ENCODE measurements around the gene UTP25. TPM values are rescaled to one million over a fixed set of nuclear protein-coding genes. Genes with fewer than 3 reads are reported as not detected.
A peak's percentile ranks its signal among the peaks of the same experiment; 100 is the strongest.

Gene UTP25
- polyA plus RNA-seq, 1 donor from 2014 or later: 6.1 TPM

DNA sequence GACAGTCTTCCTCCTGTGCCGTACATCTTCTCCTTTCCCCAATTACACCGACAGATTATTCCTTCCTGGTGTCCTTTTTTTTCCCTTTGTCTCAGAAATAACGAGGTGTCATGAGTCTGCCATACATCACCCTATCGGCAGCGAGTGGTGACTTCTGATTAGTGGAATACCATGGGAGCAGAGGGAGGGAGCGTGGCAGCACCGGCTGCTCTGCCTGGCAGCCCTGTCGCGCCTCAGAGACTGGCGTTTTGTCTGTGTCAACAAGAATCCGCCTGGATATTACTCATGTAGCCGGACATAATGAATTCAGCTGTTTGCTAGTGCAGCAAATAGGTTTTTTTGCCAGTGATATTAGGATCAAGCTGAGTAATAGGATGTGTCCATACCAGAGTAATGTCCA, 51.8 kb downstream of the UTP25 start:
- Histone ChIP-seq H3K9me2 (ENCODE audit: insufficient read depth, low read length) (no peaks in the 10 kb centered on the region), H3F3A (ENCODE audit: insufficient read depth, low read length, poor library complexity, severe bottlenecking) (peaks cover 9% of the 10 kb centered on the region), H3K9me3 (ENCODE audit: low read length) (no peaks in the 10 kb centered on the region), H3K36me3 (ENCODE audit: insufficient read depth, low read length) (no peaks in the 10 kb centered on the region), H2AFZ (ENCODE audit: low read depth, low read length) (no peak overlapping the region), H3K9ac (ENCODE audit: low read length) (peak overlapping the region; percentile 56), H4K20me1 (ENCODE audit: insufficient read depth) (no peaks in the 10 kb centered on the region), H3K27ac (ENCODE audit: low read length) (peak overlapping the region; percentile 85), H3K4me3 (ENCODE audit: low read length) (peak overlapping the region; percentile 54), H3K79me2 (replicated peaks; ENCODE audit: insufficient read depth, low read length) (no peaks in the 10 kb centered on the region), H3K27me3 (ENCODE audit: insufficient read depth, low read depth, low read length) (no peaks in the 10 kb centered on the region), H3K4me2 (ENCODE audit: low read length) (peak overlapping the region; percentile 52)
- TF ChIP-seq, protein P1, sequence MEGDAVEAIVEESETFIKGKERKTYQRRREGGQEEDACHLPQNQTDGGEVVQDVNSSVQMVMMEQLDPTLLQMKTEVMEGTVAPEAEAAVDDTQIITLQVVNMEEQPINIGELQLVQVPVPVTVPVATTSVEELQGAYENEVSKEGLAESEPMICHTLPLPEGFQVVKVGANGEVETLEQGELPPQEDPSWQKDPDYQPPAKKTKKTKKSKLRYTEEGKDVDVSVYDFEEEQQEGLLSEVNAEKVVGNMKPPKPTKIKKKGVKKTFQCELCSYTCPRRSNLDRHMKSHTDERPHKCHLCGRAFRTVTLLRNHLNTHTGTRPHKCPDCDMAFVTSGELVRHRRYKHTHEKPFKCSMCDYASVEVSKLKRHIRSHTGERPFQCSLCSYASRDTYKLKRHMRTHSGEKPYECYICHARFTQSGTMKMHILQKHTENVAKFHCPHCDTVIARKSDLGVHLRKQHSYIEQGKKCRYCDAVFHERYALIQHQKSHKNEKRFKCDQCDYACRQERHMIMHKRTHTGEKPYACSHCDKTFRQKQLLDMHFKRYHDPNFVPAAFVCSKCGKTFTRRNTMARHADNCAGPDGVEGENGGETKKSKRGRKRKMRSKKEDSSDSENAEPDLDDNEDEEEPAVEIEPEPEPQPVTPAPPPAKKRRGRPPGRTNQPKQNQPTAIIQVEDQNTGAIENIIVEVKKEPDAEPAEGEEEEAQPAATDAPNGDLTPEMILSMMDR (IDR thresholded peaks at IDR 0.05; ENCODE audit: poor library complexity, severe bottlenecking): peak; percentile 26
- TF ChIP-seq RAD21 (conservative IDR thresholded peaks at IDR 0.05) (no peak), EZH2 (IDR thresholded peaks at IDR 0.05; ENCODE audit: borderline replicate concordance, insufficient read depth, low read length, poor library complexity, severe bottlenecking) (no peak), TAF1 (IDR thresholded peaks at IDR 0.05; ENCODE audit: low read depth) (no peak), SMC3 (conservative IDR thresholded peaks at IDR 0.05; ENCODE audit: poor library complexity) (no peak), POLR2AphosphoS5 (IDR thresholded peaks at IDR 0.05) (peak; percentile 61), EP300 (conservative IDR thresholded peaks at IDR 0.05; ENCODE audit: poor library complexity, severe bottlenecking) (peak; percentile 9), MXI1 (conservative IDR thresholded peaks at IDR 0.05; ENCODE audit: poor library complexity, severe bottlenecking) (no peak)
- TF ChIP-seq, protein P2, sequence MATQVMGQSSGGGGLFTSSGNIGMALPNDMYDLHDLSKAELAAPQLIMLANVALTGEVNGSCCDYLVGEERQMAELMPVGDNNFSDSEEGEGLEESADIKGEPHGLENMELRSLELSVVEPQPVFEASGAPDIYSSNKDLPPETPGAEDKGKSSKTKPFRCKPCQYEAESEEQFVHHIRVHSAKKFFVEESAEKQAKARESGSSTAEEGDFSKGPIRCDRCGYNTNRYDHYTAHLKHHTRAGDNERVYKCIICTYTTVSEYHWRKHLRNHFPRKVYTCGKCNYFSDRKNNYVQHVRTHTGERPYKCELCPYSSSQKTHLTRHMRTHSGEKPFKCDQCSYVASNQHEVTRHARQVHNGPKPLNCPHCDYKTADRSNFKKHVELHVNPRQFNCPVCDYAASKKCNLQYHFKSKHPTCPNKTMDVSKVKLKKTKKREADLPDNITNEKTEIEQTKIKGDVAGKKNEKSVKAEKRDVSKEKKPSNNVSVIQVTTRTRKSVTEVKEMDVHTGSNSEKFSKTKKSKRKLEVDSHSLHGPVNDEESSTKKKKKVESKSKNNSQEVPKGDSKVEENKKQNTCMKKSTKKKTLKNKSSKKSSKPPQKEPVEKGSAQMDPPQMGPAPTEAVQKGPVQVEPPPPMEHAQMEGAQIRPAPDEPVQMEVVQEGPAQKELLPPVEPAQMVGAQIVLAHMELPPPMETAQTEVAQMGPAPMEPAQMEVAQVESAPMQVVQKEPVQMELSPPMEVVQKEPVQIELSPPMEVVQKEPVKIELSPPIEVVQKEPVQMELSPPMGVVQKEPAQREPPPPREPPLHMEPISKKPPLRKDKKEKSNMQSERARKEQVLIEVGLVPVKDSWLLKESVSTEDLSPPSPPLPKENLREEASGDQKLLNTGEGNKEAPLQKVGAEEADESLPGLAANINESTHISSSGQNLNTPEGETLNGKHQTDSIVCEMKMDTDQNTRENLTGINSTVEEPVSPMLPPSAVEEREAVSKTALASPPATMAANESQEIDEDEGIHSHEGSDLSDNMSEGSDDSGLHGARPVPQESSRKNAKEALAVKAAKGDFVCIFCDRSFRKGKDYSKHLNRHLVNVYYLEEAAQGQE (IDR thresholded peaks at IDR 0.05; ENCODE audit: borderline replicate concordance): peak; percentile 65

DNA sequence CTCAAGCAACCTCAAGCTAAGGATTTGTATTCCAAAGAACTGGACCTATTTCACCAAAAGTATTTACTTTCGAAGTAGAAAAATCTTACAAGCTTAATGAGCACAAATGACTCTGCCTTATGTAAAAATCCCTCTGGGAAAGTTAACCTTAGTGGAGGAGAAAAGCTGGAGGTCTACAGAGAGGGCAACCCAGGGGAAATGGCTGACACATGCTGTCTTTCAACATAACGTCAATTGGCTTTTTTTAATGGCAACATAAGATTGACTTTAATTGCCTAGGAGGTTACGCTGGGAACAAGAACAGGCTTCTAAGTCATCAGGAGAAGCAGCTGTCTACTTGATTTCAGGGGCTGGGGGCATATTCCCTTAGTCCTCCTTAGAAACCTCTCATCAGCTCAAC, 52.3 kb downstream of the UTP25 start:
- Histone ChIP-seq H3F3A (ENCODE audit: insufficient read depth, low read length, poor library complexity, severe bottlenecking) (peaks cover 9% of the 10 kb centered on the region), H4K20me1 (ENCODE audit: insufficient read depth) (no peaks in the 10 kb centered on the region), H3K9ac (ENCODE audit: low read length) (peak overlapping the region; percentile 56), H3K27me3 (ENCODE audit: insufficient read depth, low read depth, low read length) (no peaks in the 10 kb centered on the region), H2AFZ (ENCODE audit: low read depth, low read length) (no peak overlapping the region), H3K27ac (ENCODE audit: low read length) (peak overlapping the region; percentile 85), H3K9me2 (ENCODE audit: insufficient read depth, low read length) (no peaks in the 10 kb centered on the region), H3K36me3 (ENCODE audit: insufficient read depth, low read length) (no peaks in the 10 kb centered on the region), H3K4me2 (ENCODE audit: low read length) (peak overlapping the region; percentile 52), H3K79me2 (replicated peaks; ENCODE audit: insufficient read depth, low read length) (no peaks in the 10 kb centered on the region), H3K9me3 (ENCODE audit: low read length) (no peaks in the 10 kb centered on the region), H3K4me3 (ENCODE audit: low read length) (peak overlapping the region; percentile 54)
- TF ChIP-seq EP300 (conservative IDR thresholded peaks at IDR 0.05; ENCODE audit: poor library complexity, severe bottlenecking) (no peak), POLR2AphosphoS5 (IDR thresholded peaks at IDR 0.05) (peak; percentile 73)

DNA sequence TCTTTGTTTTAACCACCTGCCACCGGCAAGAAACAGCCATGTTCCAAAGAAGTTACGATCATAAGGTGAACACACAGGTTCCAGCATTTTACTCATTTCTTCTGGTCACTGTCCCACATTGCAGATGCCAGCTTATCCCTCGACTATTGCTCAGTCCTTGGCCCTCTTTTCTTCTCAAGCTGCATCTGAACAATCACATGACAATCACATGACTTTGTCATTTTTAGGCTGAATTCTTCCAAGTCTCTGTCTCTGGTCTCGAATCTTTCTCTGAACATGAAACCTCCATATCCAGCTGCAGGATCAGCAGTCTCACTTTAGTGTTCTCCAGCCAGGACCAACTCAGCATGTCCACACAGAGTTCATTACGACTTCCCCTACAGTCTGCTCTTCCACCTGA, 53.8 kb downstream of the UTP25 start:
- Histone ChIP-seq H3K9me2 (ENCODE audit: insufficient read depth, low read length) (no peaks in the 10 kb centered on the region), H3K9me3 (ENCODE audit: low read length) (no peaks in the 10 kb centered on the region), H3K27ac (ENCODE audit: low read length) (no peak overlapping the region), H2AFZ (ENCODE audit: low read depth, low read length) (no peak overlapping the region), H3K4me2 (ENCODE audit: low read length) (no peak overlapping the region), H3K36me3 (ENCODE audit: insufficient read depth, low read length) (no peaks in the 10 kb centered on the region), H3K9ac (ENCODE audit: low read length) (no peak overlapping the region), H3F3A (ENCODE audit: insufficient read depth, low read length, poor library complexity, severe bottlenecking) (peaks cover 4% of the 10 kb centered on the region), H4K20me1 (ENCODE audit: insufficient read depth) (no peaks in the 10 kb centered on the region), H3K79me2 (replicated peaks; ENCODE audit: insufficient read depth, low read length) (no peaks in the 10 kb centered on the region), H3K27me3 (ENCODE audit: insufficient read depth, low read depth, low read length) (no peaks in the 10 kb centered on the region), H3K4me3 (ENCODE audit: low read length) (no peak overlapping the region)
- TF ChIP-seq SMC3 (conservative IDR thresholded peaks at IDR 0.05; ENCODE audit: poor library complexity): no peak
- no peak for TF ChIP-seq POLR2AphosphoS5 (IDR thresholded peaks at IDR 0.05)
- TF ChIP-seq RAD21 (conservative IDR thresholded peaks at IDR 0.05): no peak
- no peak for TF ChIP-seq MXI1 (conservative IDR thresholded peaks at IDR 0.05; ENCODE audit: poor library complexity, severe bottlenecking)
- TF ChIP-seq EP300 (conservative IDR thresholded peaks at IDR 0.05; ENCODE audit: poor library complexity, severe bottlenecking): no peak
- no peak for TF ChIP-seq EZH2 (IDR thresholded peaks at IDR 0.05; ENCODE audit: borderline replicate concordance, insufficient read depth, low read length, poor library complexity, severe bottlenecking)
- TF ChIP-seq, protein P1 (IDR thresholded peaks at IDR 0.05; ENCODE audit: poor library complexity, severe bottlenecking): no peak
- no peak for TF ChIP-seq TAF1 (IDR thresholded peaks at IDR 0.05; ENCODE audit: low read depth)
- TF ChIP-seq, protein P2 (IDR thresholded peaks at IDR 0.05; ENCODE audit: borderline replicate concordance): no peak
